ENCODE results near the gene ATG7.

Gene ATG7

GRCh38 chr3:11327619-11328018, 55.4 kb downstream of the ATG7 start:
- no peak for TF ChIP-seq ISL1 (CRISPR knock-in tag; IDR thresholded peaks at IDR 0.05)
- no peak for TF ChIP-seq ARNTL (CRISPR knock-in tag; IDR thresholded peaks at IDR 0.05; ENCODE audit: borderline replicate concordance, low read depth)
- TF ChIP-seq SNAI2 (CRISPR knock-in tag; IDR thresholded peaks at IDR 0.05) = no peak
- TF ChIP-seq RARB (CRISPR knock-in tag; IDR thresholded peaks at IDR 0.05) = no peak
- TF ChIP-seq ZNF70 (CRISPR knock-in tag; IDR thresholded peaks at IDR 0.05) = no peak
- no peak for TF ChIP-seq CSDC2 (CRISPR knock-in tag; IDR thresholded peaks at IDR 0.05)
- TF ChIP-seq ZNF8 (CRISPR knock-in tag; IDR thresholded peaks at IDR 0.05) = no peak
- no peak for TF ChIP-seq PPARA (CRISPR knock-in tag; IDR thresholded peaks at IDR 0.05; ENCODE audit: borderline replicate concordance)
- no peak for TF ChIP-seq ZC3H10 (CRISPR knock-in tag; IDR thresholded peaks at IDR 0.05)
- no peak for TF ChIP-seq TOX (CRISPR knock-in tag; IDR thresholded peaks at IDR 0.05; ENCODE audit: borderline replicate concordance)
- ATAC-seq = no peak

- no peak for ATAC-seq
- TF ChIP-seq ARNTL (CRISPR knock-in tag; IDR thresholded peaks at IDR 0.05; ENCODE audit: borderline replicate concordance, low read depth) (no peak), ZFP30 (CRISPR knock-in tag; IDR thresholded peaks at IDR 0.05) (no peak), ZNF70 (CRISPR knock-in tag; IDR thresholded peaks at IDR 0.05) (no peak), ZFP3 (CRISPR knock-in tag; IDR thresholded peaks at IDR 0.05) (no peak), OSR1 (CRISPR knock-in tag; IDR thresholded peaks at IDR 0.05) (no peak), ISL1 (CRISPR knock-in tag; IDR thresholded peaks at IDR 0.05) (no peak), BACH2 (CRISPR knock-in tag; IDR thresholded peaks at IDR 0.05; ENCODE audit: borderline replicate concordance) (no peak), TSHZ2 (CRISPR knock-in tag; IDR thresholded peaks at IDR 0.05) (no peak), CSDC2 (CRISPR knock-in tag; IDR thresholded peaks at IDR 0.05) (no peak), PATZ1 (CRISPR knock-in tag; IDR thresholded peaks at IDR 0.05; ENCODE audit: borderline replicate concordance) (no peak), POU6F1 (CRISPR knock-in tag; IDR thresholded peaks at IDR 0.05; ENCODE audit: borderline replicate concordance, low read depth) (no peak), ZNF565 (CRISPR knock-in tag; conservative IDR thresholded peaks at IDR 0.05; ENCODE audit: low read depth) (no peak), TOX (CRISPR knock-in tag; IDR thresholded peaks at IDR 0.05; ENCODE audit: borderline replicate concordance) (no peak)
These were observed 56.2 kb downstream of the ATG7 start for GRCh38 chr3:11328196-11328945.

- ATAC-seq = no peak
- TF ChIP-seq ISL1 (CRISPR knock-in tag; IDR thresholded peaks at IDR 0.05) (no peak), ZC3H10 (CRISPR knock-in tag; IDR thresholded peaks at IDR 0.05) (no peak), OSR1 (CRISPR knock-in tag; IDR thresholded peaks at IDR 0.05) (no peak), GLIS3 (CRISPR knock-in tag; IDR thresholded peaks at IDR 0.05) (no peak), CSDC2 (CRISPR knock-in tag; IDR thresholded peaks at IDR 0.05) (no peak), ZNF70 (CRISPR knock-in tag; IDR thresholded peaks at IDR 0.05) (no peak), ZNF8 (CRISPR knock-in tag; IDR thresholded peaks at IDR 0.05) (no peak), ZFP3 (CRISPR knock-in tag; IDR thresholded peaks at IDR 0.05) (no peak), CSRNP3 (CRISPR knock-in tag; IDR thresholded peaks at IDR 0.05) (no peak), TOX (CRISPR knock-in tag; IDR thresholded peaks at IDR 0.05; ENCODE audit: borderline replicate concordance) (no peak), TCF4 (CRISPR knock-in tag; IDR thresholded peaks at IDR 0.05; ENCODE audit: borderline replicate concordance) (no peak), BACH2 (CRISPR knock-in tag; IDR thresholded peaks at IDR 0.05; ENCODE audit: borderline replicate concordance) (no peak)
These were observed 57.6 kb downstream of the ATG7 start for GRCh38 chr3:11329777-11330176.
